Suprapubic skin (tissue), 4 donors: ENCODE measurements around the gene MRPL4.

Experiments
- CTCF ChIP-seq, 2 donors: fragments of 200-600 bp in 1 of 2; fragments of 450-650 bp in 1 of 2; sonication (generic) in 1 of 2; IDR thresholded peaks; one replicate each; pipeline ENCODE4 v1.5.1; 2016 to 2019; ENCODE audit warnings: antibody characterized with exemption in 2 of 2, mild to moderate bottlenecking in 1 of 2, moderate library complexity in 1 of 2
- POLR2A ChIP-seq, 2 donors: fragments of 450-650 bp; IDR thresholded peaks; one replicate each; pipeline ENCODE4 v1.6.1; 2017; ENCODE audit warnings: antibody characterized with exemption in 2 of 2, mild to moderate bottlenecking in 2 of 2, moderate library complexity in 2 of 2
- POLR2AphosphoS5 ChIP-seq, 3 donors: sonication (generic); formaldehyde crosslinking; IDR thresholded peaks; one replicate each; pipeline ENCODE4 v1.6.1; 2017; ENCODE audit warnings: antibody characterized with exemption in 3 of 3

GRCh38 chr19:10205636-10206035, 46.4 kb upstream of the MRPL4 start:
- TF ChIP-seq CTCF (IDR thresholded peaks at IDR 0.05) (no peak), POLR2A (IDR thresholded peaks at IDR 0.05) (no peak), POLR2AphosphoS5 (IDR thresholded peaks at IDR 0.05) (no peak)
